Cardiac septum (tissue), 1 donor: ENCODE results near the gene ADGRG3. TPM values are rescaled to one million over a fixed set of nuclear protein-coding genes. Genes with fewer than 3 reads are reported as not detected.
A peak's percentile ranks its signal among the peaks of the same experiment; 100 is the strongest.

Source experiments
- DNase-seq: peaks from one replicate; pipeline ENCODE4 v3.0.0-alpha.2; 2020; ENCODE audit warnings: low spot score
- intact Hi-C: fragments of 100-400 bp; cut with DNase I; formaldehyde crosslinking; loops from one replicate; pipeline ENCODE4 v1.14.0; 2022
- long read RNA-seq: library from polyadenylated mRNA; unstranded; transcript quantifications from one replicate; pipeline ENCODE4 v2.0.0, GENCODE V29; 2021
- total RNA-seq: library from RNA; stranded (reverse); fragmentation: NEBNext Ultra II Directional; extraction: Animal tissue kit (Norgen Biotek cat#: 25700); gene quantifications from one replicate; pipeline ENCODE4 v1.2.1, GENCODE V29; 2021
- donor health status: DM: no; HTN: no; CAD: no.

The ADGRG3 gene
- total RNA-seq, result 1.0 TPM
- long read RNA-seq, result 0 reads

- intact Hi-C loops, result no loop called here
- no peak for DNase-seq
Measured at GRCh38 chr16:57668263-57668571, at the start of gene ADGRG3. ADGRG3 (plus strand) TSS chr16:57668306; CDS start chr16:57668348, 42 bp downstream.

GRCh38 chr16:57619133-57619605 is 48.9 kb upstream of the ADGRG3 start:
- peak; percentile 43 for DNase-seq
- intact Hi-C loops, result no loop called here

- DNase-seq, result peak; percentile 53
Measured at GRCh38 chr16:57619606-57620334, 48.3 kb upstream of the ADGRG3 start.

GRCh38 chr16:57620335-57621231 is 47.5 kb upstream of the ADGRG3 start:
- intact Hi-C loops, result no loop called here
- peak; percentile 63 for DNase-seq

More at GRCh38 chr16:57619606-57620334, 48.3 kb upstream of the ADGRG3 start:
- intact Hi-C loops, result no loop called here

GRCh38 chr16:57621521-57622271 is 46.4 kb upstream of the ADGRG3 start:
- intact Hi-C loops, result no loop called here
- peak; percentile 50 for DNase-seq

GRCh38 chr16:57622361-57623250 is 45.5 kb upstream of the ADGRG3 start:
- no peak for DNase-seq
- intact Hi-C loops, result no loop called here

- intact Hi-C loops, result no loop called here
- no peak for DNase-seq
Measured at GRCh38 chr16:57623251-57624043, 44.7 kb upstream of the ADGRG3 start.

GRCh38 chr16:57624044-57624688 is 43.9 kb upstream of the ADGRG3 start:
- intact Hi-C loops, result no loop called here
- DNase-seq, result no peak

GRCh38 chr16:57624806-57625500 is 43.2 kb upstream of the ADGRG3 start:
- DNase-seq, result no peak
- intact Hi-C loops, result no loop called here

- intact Hi-C loops, result no loop called here
- no peak for DNase-seq
Measured at GRCh38 chr16:57626420-57627170, 41.5 kb upstream of the ADGRG3 start.

- DNase-seq, result no peak
- intact Hi-C loops, result no loop called here
Measured at GRCh38 chr16:57627184-57627871, 40.8 kb upstream of the ADGRG3 start.

- DNase-seq, result peak; percentile 87
- intact Hi-C loops, result no loop called here
Measured at GRCh38 chr16:57628008-57628781, 39.9 kb upstream of the ADGRG3 start, which contains the start of gene ADGRG1. ADGRG1 (plus strand) TSS chr16:57628630; CDS start chr16:57650288, 21,658 bp downstream.

GRCh38 chr16:57628783-57629293 is 39.3 kb upstream of the ADGRG3 start:
- intact Hi-C loops, result no loop called here
- no peak for DNase-seq

GRCh38 chr16:57629516-57630406 is 38.3 kb upstream of the ADGRG3 start:
- intact Hi-C loops, result no loop called here
- no peak for DNase-seq
